ENCODE results near the gene SERPINA5.
"Not testable (repeated sequence)": the region's sequence is repeated elsewhere in the genome, so short reads cannot be mapped to it uniquely, and the experiment has no call there.

Gene SERPINA5

GRCh38 chr14:94608966-94609365, 27.7 kb downstream of the SERPINA5 start:
- not testable (repeated sequence) for H3K9ac ChIP-seq (ENCODE audit: low read depth, low read length); H3K9me3 ChIP-seq (ENCODE audit: insufficient read depth, low read depth, low read length); H3K4me1 ChIP-seq (ENCODE audit: insufficient read depth, low read length); H3K27me3 ChIP-seq (ENCODE audit: insufficient read depth, low read length); H3K27ac ChIP-seq (ENCODE audit: low read depth, low read length); H3K36me3 ChIP-seq (ENCODE audit: insufficient read depth, low read length); H3K4me3 ChIP-seq (ENCODE audit: low read length)
- 100% methylated on average over 1 of the region's 1 CpG for WGBS

GRCh38 chr14:94611179-94611578, 30.0 kb downstream of the SERPINA5 start:
- 94% methylated on average over 4 of the region's 5 CpGs for WGBS
- Histone ChIP-seq H3K9me3 (ENCODE audit: insufficient read depth, low read depth, low read length) (no peaks in the 10 kb centered on the region), H3K9ac (ENCODE audit: low read depth, low read length) (no peak overlapping the region), H3K36me3 (ENCODE audit: insufficient read depth, low read length) (no peaks in the 10 kb centered on the region), H3K4me1 (ENCODE audit: insufficient read depth, low read length) (no peaks in the 10 kb centered on the region), H3K4me3 (ENCODE audit: low read length) (no peak overlapping the region), H3K27me3 (ENCODE audit: insufficient read depth, low read length) (no peaks in the 10 kb centered on the region), H3K27ac (ENCODE audit: low read depth, low read length) (no peak overlapping the region)

GRCh38 chr14:94612174-94612573, 30.9 kb downstream of the SERPINA5 start, which contains the start of gene SERPINA3:
TSS of gene SERPINA3 (plus strand) at chr14:94612391. CDS start at chr14:94614442, 2,051 bp downstream.
- no peak within 1 kb of the TSS for H3K9ac ChIP-seq (ENCODE audit: low read depth, low read length)
- no peaks in the 10 kb centered on the region for H3K4me1 ChIP-seq (ENCODE audit: insufficient read depth, low read length)
- H3K9me3 ChIP-seq (ENCODE audit: insufficient read depth, low read depth, low read length) = peaks cover 5% of the 10 kb centered on the region; the same call in 1 of the 2 replicates
- H3K27ac ChIP-seq (ENCODE audit: low read depth, low read length) = no peak within 1 kb of the TSS
- H3K36me3 ChIP-seq (ENCODE audit: insufficient read depth, low read length) = no peaks in the 10 kb centered on the region
- 87% methylated on average over 4 of the region's 4 CpGs for WGBS
- no peak within 1 kb of the TSS for H3K4me3 ChIP-seq (ENCODE audit: low read length)
- no peaks in the 10 kb centered on the region for H3K27me3 ChIP-seq (ENCODE audit: insufficient read depth, low read length)

- H3K9me3 ChIP-seq (ENCODE audit: insufficient read depth, low read depth, low read length) = peaks cover 12% of the 10 kb centered on the region
- 76% methylated on average over 9 of the region's 9 CpGs for WGBS
- no peaks in the 10 kb centered on the region for H3K36me3 ChIP-seq (ENCODE audit: insufficient read depth, low read length)
- no peaks in the 10 kb centered on the region for H3K27me3 ChIP-seq (ENCODE audit: insufficient read depth, low read length)
- no peak overlapping the region for H3K4me3 ChIP-seq (ENCODE audit: low read length)
- no peak overlapping the region for H3K27ac ChIP-seq (ENCODE audit: low read depth, low read length)
- H3K4me1 ChIP-seq (ENCODE audit: insufficient read depth, low read length) = no peaks in the 10 kb centered on the region
- no peak overlapping the region for H3K9ac ChIP-seq (ENCODE audit: low read depth, low read length)
Measured at GRCh38 chr14:94612580-94613554, 31.6 kb downstream of the SERPINA5 start.

- Histone ChIP-seq H3K36me3 (ENCODE audit: insufficient read depth, low read length) (no peaks in the 10 kb centered on the region), H3K9me3 (ENCODE audit: insufficient read depth, low read depth, low read length) (peaks cover 23% of the 10 kb centered on the region), H3K4me3 (ENCODE audit: low read length) (no peak overlapping the region), H3K27me3 (ENCODE audit: insufficient read depth, low read length) (no peaks in the 10 kb centered on the region), H3K9ac (ENCODE audit: low read depth, low read length) (no peak overlapping the region), H3K4me1 (ENCODE audit: insufficient read depth, low read length) (no peaks in the 10 kb centered on the region), H3K27ac (ENCODE audit: low read depth, low read length) (no peak overlapping the region)
- WGBS = 94% methylated on average over 20 of the region's 20 CpGs
Measured at GRCh38 chr14:94613720-94614644, 32.8 kb downstream of the SERPINA5 start.

- H3K4me3 ChIP-seq (ENCODE audit: low read length) = no peak overlapping the region
- H3K9me3 ChIP-seq (ENCODE audit: insufficient read depth, low read depth, low read length) = peaks cover 31% of the 10 kb centered on the region
- H3K9ac ChIP-seq (ENCODE audit: low read depth, low read length) = no peak overlapping the region
- WGBS = 96% methylated on average over 7 of the region's 7 CpGs
- no peaks in the 10 kb centered on the region for H3K4me1 ChIP-seq (ENCODE audit: insufficient read depth, low read length)
- no peaks in the 10 kb centered on the region for H3K36me3 ChIP-seq (ENCODE audit: insufficient read depth, low read length)
- no peak overlapping the region for H3K27ac ChIP-seq (ENCODE audit: low read depth, low read length)
- no peaks in the 10 kb centered on the region for H3K27me3 ChIP-seq (ENCODE audit: insufficient read depth, low read length)
Measured at GRCh38 chr14:94614802-94615201, 33.6 kb downstream of the SERPINA5 start.

- H3K4me3 ChIP-seq (ENCODE audit: low read length) = no peak overlapping the region
- peaks cover 31% of the 10 kb centered on the region for H3K9me3 ChIP-seq (ENCODE audit: insufficient read depth, low read depth, low read length)
- no peaks in the 10 kb centered on the region for H3K4me1 ChIP-seq (ENCODE audit: insufficient read depth, low read length)
- no peaks in the 10 kb centered on the region for H3K27me3 ChIP-seq (ENCODE audit: insufficient read depth, low read length)
- no peak overlapping the region for H3K27ac ChIP-seq (ENCODE audit: low read depth, low read length)
- no peaks in the 10 kb centered on the region for H3K36me3 ChIP-seq (ENCODE audit: insufficient read depth, low read length)
- H3K9ac ChIP-seq (ENCODE audit: low read depth, low read length) = no peak overlapping the region
- 76% methylated on average over 3 of the region's 3 CpGs for WGBS
Measured at GRCh38 chr14:94615254-94615653, 34.0 kb downstream of the SERPINA5 start.

- WGBS = 91% methylated on average over 8 of the region's 8 CpGs
Measured at GRCh38 chr14:94615823-94616570, 34.8 kb downstream of the SERPINA5 start.

GRCh38 chr14:94617366-94617941, 36.2 kb downstream of the SERPINA5 start:
- WGBS = 100% methylated on average over 2 of the region's 5 CpGs
- Histone ChIP-seq H3K9ac (ENCODE audit: low read depth, low read length) (no peak overlapping the region), H3K4me3 (ENCODE audit: low read length) (no peak overlapping the region)

More at GRCh38 chr14:94615823-94616570, 34.8 kb downstream of the SERPINA5 start:
- no peak overlapping the region for H3K9ac ChIP-seq (ENCODE audit: low read depth, low read length)
- H3K27me3 ChIP-seq (ENCODE audit: insufficient read depth, low read length) = no peaks in the 10 kb centered on the region
- H3K36me3 ChIP-seq (ENCODE audit: insufficient read depth, low read length) = no peaks in the 10 kb centered on the region
- H3K4me1 ChIP-seq (ENCODE audit: insufficient read depth, low read length) = no peaks in the 10 kb centered on the region
- H3K4me3 ChIP-seq (ENCODE audit: low read length) = no peak overlapping the region
- H3K9me3 ChIP-seq (ENCODE audit: insufficient read depth, low read depth, low read length) = peaks cover 34% of the 10 kb centered on the region
- H3K27ac ChIP-seq (ENCODE audit: low read depth, low read length) = no peak overlapping the region

GRCh38 chr14:94617988-94618822, 37.0 kb downstream of the SERPINA5 start:
- Histone ChIP-seq H3K4me1 (ENCODE audit: insufficient read depth, low read length) (no peaks in the 10 kb centered on the region), H3K27me3 (ENCODE audit: insufficient read depth, low read length) (no peaks in the 10 kb centered on the region), H3K9me3 (ENCODE audit: insufficient read depth, low read depth, low read length) (peaks cover 34% of the 10 kb centered on the region), H3K36me3 (ENCODE audit: insufficient read depth, low read length) (no peaks in the 10 kb centered on the region), H3K9ac (ENCODE audit: low read depth, low read length) (no peak overlapping the region), H3K4me3 (ENCODE audit: low read length) (no peak overlapping the region), H3K27ac (ENCODE audit: low read depth, low read length) (no peak overlapping the region)
- WGBS = over 99% methylated on average over 3 of the region's 3 CpGs

More at GRCh38 chr14:94617366-94617941, 36.2 kb downstream of the SERPINA5 start:
- peaks cover 34% of the 10 kb centered on the region for H3K9me3 ChIP-seq (ENCODE audit: insufficient read depth, low read depth, low read length)
- H3K4me1 ChIP-seq (ENCODE audit: insufficient read depth, low read length) = no peaks in the 10 kb centered on the region
- H3K36me3 ChIP-seq (ENCODE audit: insufficient read depth, low read length) = no peaks in the 10 kb centered on the region
- H3K27me3 ChIP-seq (ENCODE audit: insufficient read depth, low read length) = no peaks in the 10 kb centered on the region
- no peak overlapping the region for H3K27ac ChIP-seq (ENCODE audit: low read depth, low read length)
